ENCODE data around the gene PALD1. TPM values are rescaled to one million over a fixed set of nuclear protein-coding genes. Genes with fewer than 3 reads are reported as not detected.

PALD1 gene
- total RNA-seq, 1 experiment from 2014 or later, result 0.38 TPM

GRCh38 chr10:70528741-70529362 is 50.3 kb downstream of the PALD1 start:
- H3K4me3 Mint-ChIP-seq (ENCODE audit: low read depth, unreplicated experiment), result no peak overlapping the region
- intact Hi-C loops (cut with micrococcal nuclease; ENCODE audit: unreplicated experiment), result no loop called here
- no peaks in the 10 kb centered on the region for H3K36me3 Mint-ChIP-seq (ENCODE audit: insufficient read depth, unreplicated experiment)
- TF ChIP-seq CTCF (IDR thresholded peaks at IDR 0.05; ENCODE audit: unreplicated experiment), result no peak
- BruUV-seq (replicated peaks), result no TSS peak
- no peak overlapping the region for H3K27ac Mint-ChIP-seq (ENCODE audit: unreplicated experiment)
- H3K27me3 Mint-ChIP-seq (ENCODE audit: unreplicated experiment), result peaks cover 70% of the 10 kb centered on the region
- peak; percentile 53 for DNase-seq
- H3K4me1 Mint-ChIP-seq (ENCODE audit: low read depth, unreplicated experiment), result no peaks in the 10 kb centered on the region
- H3K9me3 Mint-ChIP-seq (ENCODE audit: low read depth, unreplicated experiment), result no peaks in the 10 kb centered on the region
- CTCF ChIA-PET, result interaction anchor here (0.7 to 1.2 kb wide), 4 partner anchors 60 to 253 kb away, joined by 3 to 7 read pairs (median 4); no protein-coding TSS in a partner anchor

- H3K4me1 Mint-ChIP-seq (ENCODE audit: low read depth, unreplicated experiment), result no peaks in the 10 kb centered on the region
- H3K36me3 Mint-ChIP-seq (ENCODE audit: insufficient read depth, unreplicated experiment), result no peaks in the 10 kb centered on the region
- no peaks in the 10 kb centered on the region for H3K9me3 Mint-ChIP-seq (ENCODE audit: low read depth, unreplicated experiment)
- H3K4me3 Mint-ChIP-seq (ENCODE audit: low read depth, unreplicated experiment), result no peak overlapping the region
- DNase-seq, result no peak
- no peak for TF ChIP-seq CTCF (IDR thresholded peaks at IDR 0.05; ENCODE audit: unreplicated experiment)
- H3K27me3 Mint-ChIP-seq (ENCODE audit: unreplicated experiment), result peaks cover 74% of the 10 kb centered on the region
- intact Hi-C loops (cut with micrococcal nuclease; ENCODE audit: unreplicated experiment), result no loop called here
- H3K27ac Mint-ChIP-seq (ENCODE audit: unreplicated experiment), result no peak overlapping the region
- CTCF ChIA-PET, result interaction anchor here (0.7 kb wide), 1 partner anchor 254 kb away, joined by 6 read pairs; no protein-coding TSS in a partner anchor
- BruUV-seq (replicated peaks), result no TSS peak
These were observed 51.3 kb downstream of the PALD1 start for GRCh38 chr10:70529848-70530247.

DNA sequence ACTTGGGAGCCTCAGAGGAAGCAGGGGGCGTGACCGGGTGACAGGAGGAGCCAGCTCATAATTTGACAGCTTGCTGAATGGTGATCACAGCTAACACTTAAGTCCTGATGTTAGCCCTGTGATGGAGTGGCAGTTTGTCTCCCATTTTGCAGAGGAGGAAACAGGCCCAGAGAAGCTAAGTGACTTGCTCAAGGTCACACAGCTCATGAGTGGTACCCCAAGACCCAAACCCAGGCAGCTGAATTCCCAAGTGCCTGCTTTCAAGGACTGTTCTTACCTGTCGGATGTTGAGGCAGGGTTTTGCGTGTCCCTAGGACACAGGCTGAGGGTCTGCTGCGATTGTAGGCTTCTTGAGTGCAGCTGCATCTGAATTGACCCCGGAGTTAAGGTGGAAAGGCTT is 51.7 kb downstream of the PALD1 start:
- H3K27me3 Mint-ChIP-seq (ENCODE audit: unreplicated experiment), result peaks cover 74% of the 10 kb centered on the region
- intact Hi-C loops (cut with micrococcal nuclease; ENCODE audit: unreplicated experiment), result no loop called here
- H3K9me3 Mint-ChIP-seq (ENCODE audit: low read depth, unreplicated experiment), result no peaks in the 10 kb centered on the region
- no peak for TF ChIP-seq CTCF (IDR thresholded peaks at IDR 0.05; ENCODE audit: unreplicated experiment)
- H3K4me1 Mint-ChIP-seq (ENCODE audit: low read depth, unreplicated experiment), result no peaks in the 10 kb centered on the region
- no peaks in the 10 kb centered on the region for H3K36me3 Mint-ChIP-seq (ENCODE audit: insufficient read depth, unreplicated experiment)
- DNase-seq, result no peak
- no peak overlapping the region for H3K4me3 Mint-ChIP-seq (ENCODE audit: low read depth, unreplicated experiment)
- CTCF ChIA-PET, result no interaction called here
- BruUV-seq (replicated peaks), result no TSS peak
- no peak overlapping the region for H3K27ac Mint-ChIP-seq (ENCODE audit: unreplicated experiment)

- H3K27me3 Mint-ChIP-seq (ENCODE audit: unreplicated experiment), result peaks cover 80% of the 10 kb centered on the region
- H3K4me1 Mint-ChIP-seq (ENCODE audit: low read depth, unreplicated experiment), result no peaks in the 10 kb centered on the region
- no peak overlapping the region for H3K27ac Mint-ChIP-seq (ENCODE audit: unreplicated experiment)
- no TSS peak for BruUV-seq (replicated peaks)
- H3K36me3 Mint-ChIP-seq (ENCODE audit: insufficient read depth, unreplicated experiment), result no peaks in the 10 kb centered on the region
- no peak for TF ChIP-seq CTCF (IDR thresholded peaks at IDR 0.05; ENCODE audit: unreplicated experiment)
- CTCF ChIA-PET, result no interaction called here
- H3K9me3 Mint-ChIP-seq (ENCODE audit: low read depth, unreplicated experiment), result no peaks in the 10 kb centered on the region
- intact Hi-C loops (cut with micrococcal nuclease; ENCODE audit: unreplicated experiment), result no loop called here
- H3K4me3 Mint-ChIP-seq (ENCODE audit: low read depth, unreplicated experiment), result no peak overlapping the region
- no peak for DNase-seq
These were observed 54.1 kb downstream of the PALD1 start for GRCh38 chr10:70532554-70533188.
